Chondrocyte (in vitro differentiated cells): ENCODE results near the gene LRP4. TPM values are rescaled to one million over a fixed set of nuclear protein-coding genes. Genes with fewer than 3 reads are reported as not detected.
A peak's percentile ranks its signal among the peaks of the same experiment; 100 is the strongest.

Experiments used
- DNase-seq: peaks from one replicate; pipeline ENCODE4 v3.0.0; 2021; ENCODE audit warnings: mixed read lengths, low spot score
- H3K27ac Mint-ChIP-seq: one replicate; pipeline ENCODE4 v1.8.0; 2021; ENCODE audit warnings: mild to moderate bottlenecking, moderate library complexity, mixed read lengths; ENCODE audit not compliant: unreplicated experiment
- H3K27me3 Mint-ChIP-seq: 2 replicates; pipeline ENCODE4 v1.8.0; 2021; ENCODE audit warnings: low read depth, mixed read lengths
- H3K36me3 Mint-ChIP-seq: 2 replicates; pipeline ENCODE4 v1.8.0; 2021; ENCODE audit warnings: low read depth, mixed read lengths
- H3K4me1 Mint-ChIP-seq: 2 replicates; pipeline ENCODE4 v1.8.0; 2021; ENCODE audit warnings: low read depth, mild to moderate bottlenecking, mixed read lengths
- H3K4me3 Mint-ChIP-seq: one replicate; pipeline ENCODE4 v1.8.0; 2021; ENCODE audit warnings: mild to moderate bottlenecking, moderate library complexity, mixed read lengths; ENCODE audit not compliant: unreplicated experiment
- H3K9me3 Mint-ChIP-seq: 2 replicates; pipeline ENCODE4 v1.8.0; 2021; ENCODE audit warnings: low read depth, mixed read lengths
- total RNA-seq: library from RNA; stranded (reverse); gene quantifications from 3 replicates; pipeline ENCODE4 v1.2.1, GENCODE V29; 2021
- TF ChIP-seq, protein P1 (sequence below): fragments of 200-600 bp; sonication (generic); IDR thresholded peaks from 2 replicates; pipeline ENCODE4 v1.5.0; 2021; ENCODE audit warnings: antibody characterized with exemption, mild to moderate bottlenecking, moderate library complexity

Gene LRP4
- total RNA-seq, 1 donor from 2014 or later = 7.0 TPM

DNA sequence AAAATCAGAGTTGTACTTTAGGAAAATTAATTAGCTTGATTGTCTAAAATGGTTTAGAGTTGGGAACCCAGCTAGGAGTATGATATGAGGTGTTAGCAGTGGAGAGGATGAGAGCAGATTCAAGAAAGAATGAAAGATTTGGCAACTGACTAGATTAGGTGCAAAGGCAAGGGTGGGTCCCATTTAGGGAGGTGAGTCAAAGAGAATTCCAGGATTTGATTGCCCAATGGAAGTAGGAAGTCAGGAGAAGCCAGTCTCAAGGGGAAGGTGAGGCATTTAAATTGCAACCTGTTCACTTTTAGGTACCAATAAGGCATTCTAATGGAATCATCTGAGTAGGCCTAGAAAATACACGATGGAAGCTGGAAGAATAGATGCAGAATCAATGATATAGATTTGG is 68.7 kb downstream of the LRP4 start:
- Mint-ChIP-seq H3K27me3 (no peaks in the 10 kb centered on the region), H3K9me3 (no peaks in the 10 kb centered on the region), H3K27ac (peak overlapping the region; percentile 64), H3K4me3 (no peak overlapping the region), H3K36me3 (no peaks in the 10 kb centered on the region), H3K4me1 (peaks cover 18% of the 10 kb centered on the region)
- DNase-seq = no peak
- TF ChIP-seq, protein P1, sequence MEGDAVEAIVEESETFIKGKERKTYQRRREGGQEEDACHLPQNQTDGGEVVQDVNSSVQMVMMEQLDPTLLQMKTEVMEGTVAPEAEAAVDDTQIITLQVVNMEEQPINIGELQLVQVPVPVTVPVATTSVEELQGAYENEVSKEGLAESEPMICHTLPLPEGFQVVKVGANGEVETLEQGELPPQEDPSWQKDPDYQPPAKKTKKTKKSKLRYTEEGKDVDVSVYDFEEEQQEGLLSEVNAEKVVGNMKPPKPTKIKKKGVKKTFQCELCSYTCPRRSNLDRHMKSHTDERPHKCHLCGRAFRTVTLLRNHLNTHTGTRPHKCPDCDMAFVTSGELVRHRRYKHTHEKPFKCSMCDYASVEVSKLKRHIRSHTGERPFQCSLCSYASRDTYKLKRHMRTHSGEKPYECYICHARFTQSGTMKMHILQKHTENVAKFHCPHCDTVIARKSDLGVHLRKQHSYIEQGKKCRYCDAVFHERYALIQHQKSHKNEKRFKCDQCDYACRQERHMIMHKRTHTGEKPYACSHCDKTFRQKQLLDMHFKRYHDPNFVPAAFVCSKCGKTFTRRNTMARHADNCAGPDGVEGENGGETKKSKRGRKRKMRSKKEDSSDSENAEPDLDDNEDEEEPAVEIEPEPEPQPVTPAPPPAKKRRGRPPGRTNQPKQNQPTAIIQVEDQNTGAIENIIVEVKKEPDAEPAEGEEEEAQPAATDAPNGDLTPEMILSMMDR = no peak

DNA sequence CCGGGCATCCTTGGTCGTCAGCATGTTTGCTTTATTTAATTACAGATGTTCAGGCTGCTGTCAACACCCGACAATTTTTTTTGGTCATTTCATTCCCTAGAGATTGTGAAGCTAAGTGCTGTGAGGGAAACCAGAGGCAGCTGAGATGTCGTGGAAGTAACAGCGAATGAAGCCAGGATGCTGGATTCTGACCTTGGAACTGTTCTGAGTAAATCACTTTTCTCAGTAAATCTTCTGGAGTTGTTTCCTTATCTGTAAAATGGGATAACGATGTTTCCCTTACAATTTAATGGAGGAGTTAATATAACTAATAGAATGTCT is 71.9 kb downstream of the LRP4 start:
- TF ChIP-seq, protein P1 = no peak
- DNase-seq = no peak
- H3K27ac Mint-ChIP-seq = peak overlapping the region; percentile 95

DNA sequence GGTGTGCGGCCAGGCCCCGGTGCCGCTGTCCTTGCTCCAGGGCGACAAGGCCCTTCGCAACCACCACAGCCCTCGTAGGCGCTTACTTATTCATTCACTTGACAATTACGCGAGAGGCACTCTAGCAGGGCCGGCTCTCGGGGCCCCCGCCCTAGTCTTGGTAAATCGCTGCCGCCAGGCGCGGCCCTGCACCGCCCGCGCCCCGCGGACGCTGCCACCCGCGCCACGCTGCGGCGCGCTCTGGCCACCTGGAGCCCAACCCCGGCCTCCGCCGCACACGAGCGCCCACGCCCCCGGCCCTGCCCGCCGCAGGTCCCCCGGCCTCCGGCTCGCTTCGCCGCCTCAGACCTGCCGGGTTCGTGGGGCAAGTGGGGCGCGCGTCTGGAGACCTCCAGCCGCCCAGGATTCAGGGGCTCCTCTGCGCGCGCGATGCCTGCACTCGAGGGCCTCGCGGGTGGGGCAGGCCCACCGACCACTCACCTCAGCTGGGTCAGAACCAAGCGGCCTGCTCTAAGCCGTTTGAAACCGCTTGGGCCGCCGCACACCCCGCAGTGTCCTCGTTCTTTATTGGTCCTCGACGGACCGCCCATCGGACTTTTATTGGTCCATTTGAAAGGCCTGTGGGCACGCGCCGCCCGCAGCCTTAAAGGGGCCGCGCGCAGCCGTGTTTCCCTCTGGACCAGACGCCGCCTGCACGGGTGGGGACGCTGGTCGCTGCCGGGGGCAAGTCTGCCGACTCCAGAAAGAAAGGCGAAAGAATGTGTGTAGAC is 72.4 kb downstream of the LRP4 start, which contains the start of gene CKAP5:
Gene CKAP5 (minus strand): TSS at position 541 of the 770 bp plus-strand sequence. CDS start 25,049 bp downstream, outside the sequence.
- peak within 1 kb of the TSS; percentile 95 for H3K27ac Mint-ChIP-seq
- peak within 1 kb of the TSS; percentile 94 for H3K4me3 Mint-ChIP-seq
- no peaks in the 10 kb centered on the region for H3K27me3 Mint-ChIP-seq
- DNase-seq = peak; percentile 96
- H3K9me3 Mint-ChIP-seq = no peaks in the 10 kb centered on the region
- TF ChIP-seq, protein P1 = no peak
- peaks cover 33% of the 10 kb centered on the region for H3K4me1 Mint-ChIP-seq
- H3K36me3 Mint-ChIP-seq = no peaks in the 10 kb centered on the region

More for the DNA sequence above, 71.9 kb downstream of the LRP4 start:
- Mint-ChIP-seq H3K27me3 (no peaks in the 10 kb centered on the region), H3K4me1 (peaks cover 33% of the 10 kb centered on the region), H3K4me3 (peak overlapping the region; percentile 89), H3K9me3 (no peaks in the 10 kb centered on the region), H3K36me3 (no peaks in the 10 kb centered on the region)

DNA sequence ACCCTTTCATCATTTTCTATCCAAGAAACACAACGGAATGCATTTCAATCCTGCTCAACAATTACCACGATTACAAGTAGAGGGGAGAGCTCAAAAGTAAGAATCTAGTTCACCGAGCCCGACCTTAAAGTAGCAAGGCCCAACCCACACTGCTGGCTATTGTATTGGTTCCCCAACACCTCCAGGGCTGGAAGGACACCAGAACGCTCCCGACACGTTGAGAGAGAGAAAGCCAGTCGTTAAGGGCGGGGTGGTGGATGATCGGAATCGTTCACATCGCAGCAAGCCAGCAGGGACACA is 73.0 kb downstream of the LRP4 start:
- no peaks in the 10 kb centered on the region for H3K27me3 Mint-ChIP-seq
- H3K36me3 Mint-ChIP-seq = no peaks in the 10 kb centered on the region
- no peaks in the 10 kb centered on the region for H3K9me3 Mint-ChIP-seq
- H3K4me3 Mint-ChIP-seq = peak overlapping the region; percentile 94
- TF ChIP-seq, protein P1 = no peak
- H3K4me1 Mint-ChIP-seq = peaks cover 33% of the 10 kb centered on the region
- peak overlapping the region; percentile 93 for H3K27ac Mint-ChIP-seq
- no peak for DNase-seq

DNA sequence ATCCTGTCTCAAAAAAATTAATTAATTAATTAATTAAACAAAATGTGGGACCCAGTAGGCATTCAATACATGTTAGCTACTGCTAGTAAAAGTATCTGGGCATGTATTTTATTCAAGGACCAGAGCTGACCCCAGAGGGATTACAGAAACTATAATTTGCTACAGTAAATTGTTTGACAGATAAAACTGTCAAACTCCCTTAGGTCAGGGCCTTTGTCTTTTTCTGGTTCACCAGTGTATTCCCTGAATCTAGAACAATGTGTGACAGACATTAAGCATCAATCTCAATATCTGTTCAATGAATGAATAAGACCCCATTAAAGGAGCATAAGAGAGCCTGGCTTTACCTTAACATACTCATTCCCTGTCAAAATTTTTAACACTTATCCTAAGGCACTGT is 78.2 kb downstream of the LRP4 start:
- Mint-ChIP-seq H3K4me1 (peaks cover 20% of the 10 kb centered on the region), H3K4me3 (no peak overlapping the region), H3K9me3 (no peaks in the 10 kb centered on the region)

More for the DNA sequence above, 78.2 kb downstream of the LRP4 start:
- TF ChIP-seq, protein P1 = no peak
- no peak overlapping the region for H3K27ac Mint-ChIP-seq
- H3K36me3 Mint-ChIP-seq = no peaks in the 10 kb centered on the region
- no peaks in the 10 kb centered on the region for H3K27me3 Mint-ChIP-seq
- no peak for DNase-seq
